ENCODE data around the gene OSBPL7. TPM values are rescaled to one million over a fixed set of nuclear protein-coding genes. Genes with fewer than 3 reads are reported as not detected.
A peak's percentile ranks its signal among the peaks of the same experiment; 100 is the strongest.
"Not testable (repeated sequence)": the region's sequence is repeated elsewhere in the genome, so short reads cannot be mapped to it uniquely, and the experiment has no call there.

Gene OSBPL7
- total RNA-seq, 1 donor from 2014 or later, result 4.4 TPM

DNA sequence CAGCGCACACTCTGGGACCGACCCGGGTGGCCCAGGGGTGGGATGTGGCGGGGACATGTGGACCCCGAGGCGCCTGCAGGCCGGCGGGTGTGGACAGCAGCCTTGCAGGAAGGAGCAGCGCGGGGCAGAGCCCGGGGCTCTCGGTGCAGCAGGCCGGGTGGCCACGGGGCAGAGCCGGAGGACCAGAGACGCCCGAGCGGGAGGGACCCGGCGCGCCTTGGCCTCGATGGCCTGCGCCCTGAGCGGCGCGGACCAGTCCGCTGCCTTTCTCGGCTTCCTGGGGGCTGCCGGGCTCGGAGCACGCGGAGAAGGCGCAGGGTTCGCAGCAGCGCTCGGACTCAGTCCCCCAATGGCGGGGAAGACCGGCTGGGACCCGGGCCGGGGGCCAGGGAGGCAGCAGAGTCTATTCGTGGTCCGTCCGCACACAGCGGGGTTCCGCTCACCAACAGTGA lies 43.4 kb downstream of the OSBPL7 start:
- intact Hi-C loops (cut with micrococcal nuclease), result no loop called here
- no peaks in the 10 kb centered on the region for H3K9me3 ChIP-seq (replicated peaks)
- no peak for DNase-seq
- H3K36me3 ChIP-seq, result no peaks in the 10 kb centered on the region
- TF ChIP-seq, protein P1, sequence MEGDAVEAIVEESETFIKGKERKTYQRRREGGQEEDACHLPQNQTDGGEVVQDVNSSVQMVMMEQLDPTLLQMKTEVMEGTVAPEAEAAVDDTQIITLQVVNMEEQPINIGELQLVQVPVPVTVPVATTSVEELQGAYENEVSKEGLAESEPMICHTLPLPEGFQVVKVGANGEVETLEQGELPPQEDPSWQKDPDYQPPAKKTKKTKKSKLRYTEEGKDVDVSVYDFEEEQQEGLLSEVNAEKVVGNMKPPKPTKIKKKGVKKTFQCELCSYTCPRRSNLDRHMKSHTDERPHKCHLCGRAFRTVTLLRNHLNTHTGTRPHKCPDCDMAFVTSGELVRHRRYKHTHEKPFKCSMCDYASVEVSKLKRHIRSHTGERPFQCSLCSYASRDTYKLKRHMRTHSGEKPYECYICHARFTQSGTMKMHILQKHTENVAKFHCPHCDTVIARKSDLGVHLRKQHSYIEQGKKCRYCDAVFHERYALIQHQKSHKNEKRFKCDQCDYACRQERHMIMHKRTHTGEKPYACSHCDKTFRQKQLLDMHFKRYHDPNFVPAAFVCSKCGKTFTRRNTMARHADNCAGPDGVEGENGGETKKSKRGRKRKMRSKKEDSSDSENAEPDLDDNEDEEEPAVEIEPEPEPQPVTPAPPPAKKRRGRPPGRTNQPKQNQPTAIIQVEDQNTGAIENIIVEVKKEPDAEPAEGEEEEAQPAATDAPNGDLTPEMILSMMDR (IDR thresholded peaks at IDR 0.05; ENCODE audit: borderline replicate concordance), result no peak
- no peak overlapping the region for H3K4me3 ChIP-seq
- H3K27me3 ChIP-seq (ENCODE audit: low read depth), result peaks cover 96% of the 10 kb centered on the region
- no peak overlapping the region for H3K27ac ChIP-seq (replicated peaks)
- H3K4me1 ChIP-seq, result no peaks in the 10 kb centered on the region

DNA sequence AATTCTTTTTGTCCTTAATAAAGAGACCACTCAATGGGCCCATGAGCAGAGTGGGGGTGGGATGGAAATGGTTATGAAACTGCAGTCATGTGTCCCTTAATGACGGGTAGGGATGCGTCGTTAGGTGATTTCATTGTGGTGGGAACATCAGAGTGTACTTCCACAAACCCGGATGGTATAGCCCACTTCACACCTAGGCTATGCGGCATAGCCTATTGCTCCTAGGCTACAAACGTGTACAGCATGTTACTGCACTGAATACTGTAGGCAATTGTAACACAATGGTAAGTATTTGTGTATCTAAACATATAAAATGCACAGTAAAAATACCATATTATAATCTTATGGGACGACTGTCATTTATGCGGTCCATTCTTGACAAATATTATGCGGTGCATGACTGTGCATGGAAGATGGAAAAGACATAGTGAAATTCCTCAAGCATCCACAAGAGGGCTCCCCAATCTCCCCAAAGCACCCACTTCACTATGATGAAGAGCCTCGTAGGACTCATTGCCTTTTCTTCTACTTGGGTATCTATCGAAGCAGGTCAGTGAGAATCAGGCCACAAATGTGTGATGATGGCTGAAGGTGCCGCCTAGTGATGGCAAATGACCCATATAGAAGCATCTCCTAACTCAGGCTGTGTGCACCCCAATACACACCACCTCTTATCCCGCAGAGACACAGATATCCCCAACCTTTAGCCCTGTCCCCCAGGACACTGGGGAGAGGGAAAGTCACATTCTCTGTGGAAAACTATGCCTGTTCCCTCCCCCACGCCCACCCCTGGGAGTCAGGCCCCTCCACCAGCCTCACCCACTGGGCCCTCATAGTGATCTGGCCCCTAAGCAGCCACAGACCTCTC lies 45.0 kb downstream of the OSBPL7 start:
- DNase-seq, result no peak
- Histone ChIP-seq H3K27ac (replicated peaks) (no peak overlapping the region), H3K4me3 (no peak overlapping the region), H3K27me3 (ENCODE audit: low read depth) (peaks cover 94% of the 10 kb centered on the region), H3K36me3 (no peaks in the 10 kb centered on the region), H3K4me1 (no peaks in the 10 kb centered on the region), H3K9me3 (replicated peaks) (peaks cover 7% of the 10 kb centered on the region)
- TF ChIP-seq, protein P1 (IDR thresholded peaks at IDR 0.05; ENCODE audit: borderline replicate concordance), result peak; percentile 70
- intact Hi-C loops (cut with micrococcal nuclease), result no loop called here

DNA sequence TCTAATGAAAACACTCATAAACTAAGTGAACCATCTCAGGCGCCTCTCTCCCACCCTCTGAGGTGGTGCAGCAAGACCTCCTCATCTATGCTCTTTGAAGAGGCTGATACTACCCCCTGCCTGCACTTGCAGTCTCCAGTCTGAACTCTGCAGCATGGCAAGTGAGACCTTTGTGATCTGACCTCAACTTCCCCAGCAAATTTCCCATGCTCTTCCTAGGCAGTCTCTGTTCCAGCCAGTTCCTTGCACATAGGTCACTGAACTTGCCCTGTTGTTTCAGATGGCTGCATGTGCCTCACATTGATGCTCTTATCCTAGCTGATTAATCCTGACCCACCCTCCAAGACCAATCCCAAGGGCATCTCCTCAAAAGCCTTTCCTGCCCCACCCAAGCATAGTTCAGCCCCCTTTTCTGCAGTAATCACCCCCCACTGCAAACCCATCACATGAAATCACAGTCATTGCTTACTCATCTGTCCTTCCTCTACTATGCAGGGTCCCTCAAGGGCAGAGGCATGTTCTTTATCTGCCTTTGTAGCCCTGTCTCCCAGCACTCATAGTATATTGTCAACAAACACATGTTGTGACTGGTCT lies 46.5 kb downstream of the OSBPL7 start:
- no peak for DNase-seq
- H3K27me3 ChIP-seq (ENCODE audit: low read depth), result peaks cover 88% of the 10 kb centered on the region
- TF ChIP-seq, protein P1 (IDR thresholded peaks at IDR 0.05; ENCODE audit: borderline replicate concordance), result no peak
- H3K4me3 ChIP-seq, result no peak overlapping the region
- peaks cover 15% of the 10 kb centered on the region for H3K9me3 ChIP-seq (replicated peaks)
- H3K4me1 ChIP-seq, result no peaks in the 10 kb centered on the region
- no peaks in the 10 kb centered on the region for H3K36me3 ChIP-seq
- intact Hi-C loops (cut with micrococcal nuclease), result no loop called here
- no peak overlapping the region for H3K27ac ChIP-seq (replicated peaks)

DNA sequence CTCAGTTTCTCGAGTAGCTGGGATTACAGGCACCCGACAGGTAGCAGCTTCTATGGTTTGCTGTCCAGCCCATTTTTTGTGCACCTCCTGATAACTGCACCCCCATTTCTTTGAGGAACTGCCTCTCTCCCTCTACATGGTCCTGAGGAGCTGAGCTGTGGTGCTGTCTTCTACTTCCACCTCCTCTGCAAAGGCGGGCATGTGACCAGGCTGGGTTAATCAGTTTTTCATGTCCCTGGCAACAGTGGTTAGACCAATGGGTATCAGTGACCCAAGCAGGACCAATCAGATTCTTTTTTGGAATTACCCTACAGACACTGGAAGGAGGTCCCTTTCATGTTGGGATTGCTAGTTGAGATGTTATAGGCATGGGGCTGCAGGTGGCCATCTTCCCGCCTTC lies 47.3 kb downstream of the OSBPL7 start:
- TF ChIP-seq, protein P1 (IDR thresholded peaks at IDR 0.05; ENCODE audit: borderline replicate concordance), result no peak
- Histone ChIP-seq H3K27me3 (ENCODE audit: low read depth) (peaks cover 86% of the 10 kb centered on the region), H3K9me3 (replicated peaks) (peaks cover 15% of the 10 kb centered on the region), H3K27ac (replicated peaks) (no peak overlapping the region), H3K36me3 (no peaks in the 10 kb centered on the region), H3K4me1 (no peaks in the 10 kb centered on the region), H3K4me3 (no peak overlapping the region)
- no peak for DNase-seq
- intact Hi-C loops (cut with micrococcal nuclease), result no loop called here

DNA sequence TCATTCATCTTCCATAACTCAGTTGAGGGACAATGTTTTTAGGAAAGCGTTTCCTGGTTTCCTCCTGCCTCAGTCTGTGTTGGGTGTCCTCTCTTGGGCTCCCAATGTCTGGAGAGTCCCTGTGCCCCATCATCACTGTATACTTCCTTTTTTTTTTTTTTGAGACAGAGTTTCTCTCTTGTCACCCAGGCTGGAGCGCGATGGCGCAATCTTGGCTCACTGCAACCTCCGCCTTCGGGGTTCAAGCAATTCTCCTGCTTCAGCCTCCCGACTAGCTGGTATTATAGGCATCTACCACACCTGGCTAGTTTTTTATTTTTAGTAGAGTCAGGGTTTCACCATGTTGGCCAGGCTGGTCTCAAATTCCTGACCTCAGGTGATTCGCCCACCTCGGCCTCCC lies 47.9 kb downstream of the OSBPL7 start:
- peaks cover 86% of the 10 kb centered on the region for H3K27me3 ChIP-seq (ENCODE audit: low read depth)
- DNase-seq; intact Hi-C loops (cut with micrococcal nuclease); H3K4me1 ChIP-seq; H3K4me3 ChIP-seq; H3K27ac ChIP-seq (replicated peaks); H3K36me3 ChIP-seq: not testable (repeated sequence)
- H3K9me3 ChIP-seq (replicated peaks), result peaks cover 15% of the 10 kb centered on the region
